Subcutaneous adipose tissue (tissue), 4 donors: ENCODE data around the gene MAGI1. TPM values are rescaled to one million over a fixed set of nuclear protein-coding genes. Genes with fewer than 3 reads are reported as not detected.

Experiments used
- CTCF ChIP-seq: fragments of 450-650 bp; IDR thresholded peaks from one replicate; pipeline ENCODE4 v1.5.1; 2016; ENCODE audit warnings: low read depth, mild to moderate bottlenecking, control low read depth, antibody characterized with exemption, moderate library complexity
- total RNA-seq, 4 donors: library from RNA; depleted of rRNA; stranded (reverse); fragments of >200 nt; gene quantifications; one replicate each; pipeline ENCODE4 v1.1.0, GENCODE V29; 2016

Gene MAGI1
- total RNA-seq, 4 donors from 2014 or later, result 15.3 to 56.9 (median 35.4) TPM

- no peak for TF ChIP-seq CTCF
Measured at GRCh38 chr3:65788461-65788860, 250.3 kb downstream of the MAGI1 start.

DNA sequence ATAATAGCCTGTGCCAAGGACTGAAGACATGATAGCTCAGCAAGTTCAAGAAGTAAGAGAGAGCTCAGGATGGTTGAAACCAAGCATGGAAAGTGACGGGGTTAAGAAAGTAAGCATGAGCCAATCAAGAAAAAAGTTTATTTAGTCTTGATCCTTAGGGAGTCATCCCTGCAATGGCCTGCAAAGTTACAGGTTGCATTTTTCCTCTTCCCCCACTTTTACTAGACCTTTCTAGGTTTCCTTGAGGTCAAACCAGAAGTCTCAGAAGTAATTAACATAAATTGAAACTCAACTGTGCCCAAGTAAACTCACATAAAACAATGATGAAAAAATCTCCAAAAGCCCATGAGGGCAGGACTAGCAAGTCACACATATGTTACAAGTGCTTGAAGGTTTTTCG, 250.9 kb downstream of the MAGI1 start:
- no peak for TF ChIP-seq CTCF

DNA sequence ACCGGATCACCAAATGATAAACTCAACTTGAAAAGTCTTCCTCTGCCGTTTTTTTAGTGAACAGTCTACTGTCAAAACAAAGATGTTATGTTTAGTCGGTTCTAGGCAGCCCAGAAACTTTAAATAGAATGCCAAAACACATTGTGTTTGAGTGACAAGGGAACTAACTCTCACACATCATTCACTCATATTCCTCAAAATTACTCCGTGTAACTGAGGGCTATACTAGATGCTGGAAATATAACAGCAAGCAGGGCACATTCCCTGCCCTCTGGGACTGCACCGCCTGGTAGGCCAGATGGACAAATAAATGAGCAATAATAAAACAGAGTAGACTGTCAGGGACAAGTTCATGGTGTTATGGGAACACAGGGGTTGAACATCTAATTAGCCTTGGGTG, 251.4 kb downstream of the MAGI1 start:
- no peak for TF ChIP-seq CTCF

- no peak for TF ChIP-seq CTCF
Measured at GRCh38 chr3:65786890-65787289, 251.8 kb downstream of the MAGI1 start.

DNA sequence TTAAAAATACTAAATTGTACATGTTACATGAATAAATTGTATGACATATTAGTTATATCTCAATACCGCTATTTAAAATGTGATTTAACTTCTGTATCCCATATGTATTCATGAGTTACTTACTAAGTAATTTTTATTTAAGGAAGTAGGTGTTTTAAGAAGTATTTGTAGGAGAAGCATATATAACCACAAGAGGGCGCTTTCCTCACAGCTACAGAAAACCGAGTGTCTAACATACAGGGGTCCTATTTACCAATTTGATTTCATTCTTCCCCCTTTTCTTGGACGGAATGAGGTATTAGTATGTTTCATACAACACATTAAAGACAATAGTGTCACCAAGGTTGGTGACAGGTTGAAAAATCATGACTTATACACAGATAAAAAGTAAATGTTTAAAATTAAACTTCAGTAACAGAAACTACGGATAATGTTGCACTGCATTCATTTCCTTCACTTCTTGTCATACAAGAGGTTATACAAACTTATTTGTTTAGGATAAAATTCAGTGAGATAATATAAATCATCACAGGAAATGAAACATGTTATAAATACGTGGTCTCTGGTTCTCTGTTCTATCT, 253.6 kb downstream of the MAGI1 start:
- TF ChIP-seq CTCF, result no peak

- TF ChIP-seq CTCF, result no peak
Measured at GRCh38 chr3:65783117-65783516, 255.6 kb downstream of the MAGI1 start.

DNA sequence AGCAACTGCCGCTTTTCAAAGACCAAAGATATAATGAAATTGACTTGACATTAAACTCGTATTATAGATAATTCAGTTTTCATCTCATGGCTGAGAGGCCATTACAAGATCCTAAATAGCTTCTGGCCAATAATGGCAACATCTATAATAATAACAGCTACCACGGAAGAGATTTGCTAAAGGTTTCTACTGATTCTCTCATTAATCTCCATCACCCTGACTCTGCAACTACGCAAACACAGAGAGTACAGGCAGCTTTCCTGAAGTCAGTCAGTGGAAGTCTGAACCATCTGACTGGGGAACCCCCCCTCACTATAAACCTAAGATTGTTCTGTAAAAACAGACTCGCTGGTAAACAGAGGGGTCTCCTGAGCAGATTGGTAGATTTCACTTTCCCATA, 257.1 kb downstream of the MAGI1 start:
- no peak for TF ChIP-seq CTCF
